ENCODE measurements around the gene LPP. TPM values are rescaled to one million over a fixed set of nuclear protein-coding genes. Genes with fewer than 3 reads are reported as not detected.
A peak's percentile ranks its signal among the peaks of the same experiment; 100 is the strongest.

The LPP gene
- total RNA-seq, 1 experiment from 2014 or later: 12.6 TPM

GRCh38 chr3:188259596-188259995 lies 105.6 kb downstream of the LPP start:
- peak; percentile 90 for DNase-seq (ENCODE audit: low spot score)
- in situ Hi-C loops (cut with HindIII; ENCODE audit: low sequenced_read_pairs): no loop called here

- DNase-seq (ENCODE audit: low spot score): no peak
- in situ Hi-C loops (cut with HindIII; ENCODE audit: low sequenced_read_pairs): no loop called here
Observed at GRCh38 chr3:188261011-188261410, 107.1 kb downstream of the LPP start.

- DNase-seq (ENCODE audit: low spot score): no peak
- in situ Hi-C loops (cut with HindIII; ENCODE audit: low sequenced_read_pairs): no loop called here
Observed at GRCh38 chr3:188262488-188262887, 108.5 kb downstream of the LPP start.

GRCh38 chr3:188262913-188263683 lies 109.1 kb downstream of the LPP start:
- peak; percentile 89 for DNase-seq (ENCODE audit: low spot score)
- in situ Hi-C loops (cut with HindIII; ENCODE audit: low sequenced_read_pairs): no loop called here

GRCh38 chr3:188264226-188265207 lies 110.6 kb downstream of the LPP start:
- no peak for DNase-seq (ENCODE audit: low spot score)
- in situ Hi-C loops (cut with HindIII; ENCODE audit: low sequenced_read_pairs): no loop called here

- DNase-seq (ENCODE audit: low spot score): peak; percentile 63
- in situ Hi-C loops (cut with HindIII; ENCODE audit: low sequenced_read_pairs): no loop called here
Observed at GRCh38 chr3:188266562-188267274, 112.8 kb downstream of the LPP start.

- no peak for DNase-seq (ENCODE audit: low spot score)
- in situ Hi-C loops (cut with HindIII; ENCODE audit: low sequenced_read_pairs): no loop called here
Observed at GRCh38 chr3:188267790-188268335, 113.9 kb downstream of the LPP start.

GRCh38 chr3:188268336-188268735 lies 114.4 kb downstream of the LPP start:
- in situ Hi-C loops (cut with HindIII; ENCODE audit: low sequenced_read_pairs): no loop called here
- DNase-seq (ENCODE audit: low spot score): no peak

GRCh38 chr3:188269040-188269439 lies 115.1 kb downstream of the LPP start:
- no peak for DNase-seq (ENCODE audit: low spot score)
- in situ Hi-C loops (cut with HindIII; ENCODE audit: low sequenced_read_pairs): no loop called here

GRCh38 chr3:188270423-188270972 lies 116.5 kb downstream of the LPP start:
- DNase-seq (ENCODE audit: low spot score): peak; percentile 40
- in situ Hi-C loops (cut with HindIII; ENCODE audit: low sequenced_read_pairs): no loop called here

- in situ Hi-C loops (cut with HindIII; ENCODE audit: low sequenced_read_pairs): no loop called here
- DNase-seq (ENCODE audit: low spot score): no peak
Observed at GRCh38 chr3:188271226-188271914, 117.4 kb downstream of the LPP start.

- in situ Hi-C loops (cut with HindIII; ENCODE audit: low sequenced_read_pairs): no loop called here
- no peak for DNase-seq (ENCODE audit: low spot score)
Observed at GRCh38 chr3:188272481-188273372, 118.8 kb downstream of the LPP start.

GRCh38 chr3:188274249-188274915 lies 120.4 kb downstream of the LPP start:
- in situ Hi-C loops (cut with HindIII; ENCODE audit: low sequenced_read_pairs): no loop called here
- DNase-seq (ENCODE audit: low spot score): no peak

- in situ Hi-C loops (cut with HindIII; ENCODE audit: low sequenced_read_pairs): no loop called here
- no peak for DNase-seq (ENCODE audit: low spot score)
Observed at GRCh38 chr3:188276375-188276774, 122.4 kb downstream of the LPP start.

- DNase-seq (ENCODE audit: low spot score): no peak
- in situ Hi-C loops (cut with HindIII; ENCODE audit: low sequenced_read_pairs): no loop called here
Observed at GRCh38 chr3:188278717-188279324, 124.9 kb downstream of the LPP start.

GRCh38 chr3:188279502-188280335 lies 125.8 kb downstream of the LPP start:
- in situ Hi-C loops (cut with HindIII; ENCODE audit: low sequenced_read_pairs): no loop called here

More at GRCh38 chr3:188279502-188280335, 125.8 kb downstream of the LPP start:
- DNase-seq (ENCODE audit: low spot score): no peak

Measured in G401 (cell line).